ENCODE measurements around the gene CHSY3.

CHSY3 gene

DNA sequence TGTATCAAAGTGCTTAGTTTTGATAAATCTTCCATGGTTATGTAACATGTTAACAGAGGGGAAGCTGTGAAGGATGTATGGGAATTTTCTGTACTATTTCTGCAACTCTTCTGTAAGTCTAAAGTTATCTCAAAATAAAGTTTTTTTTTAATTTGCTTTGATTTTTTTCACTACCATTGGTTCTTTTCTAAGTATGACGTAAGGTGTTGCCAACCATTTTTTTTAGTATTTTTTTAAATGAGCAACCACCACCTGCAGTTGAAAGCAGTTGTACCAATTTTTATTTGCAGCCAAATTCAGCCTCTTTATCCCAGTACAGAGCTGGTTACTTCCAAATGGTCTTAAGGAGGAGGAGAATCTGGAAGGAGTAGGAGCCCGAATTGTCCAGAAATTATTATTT lies 192.2 kb downstream of the CHSY3 start:
- DNase-seq (ENCODE audit: low read depth): no peak

DNA sequence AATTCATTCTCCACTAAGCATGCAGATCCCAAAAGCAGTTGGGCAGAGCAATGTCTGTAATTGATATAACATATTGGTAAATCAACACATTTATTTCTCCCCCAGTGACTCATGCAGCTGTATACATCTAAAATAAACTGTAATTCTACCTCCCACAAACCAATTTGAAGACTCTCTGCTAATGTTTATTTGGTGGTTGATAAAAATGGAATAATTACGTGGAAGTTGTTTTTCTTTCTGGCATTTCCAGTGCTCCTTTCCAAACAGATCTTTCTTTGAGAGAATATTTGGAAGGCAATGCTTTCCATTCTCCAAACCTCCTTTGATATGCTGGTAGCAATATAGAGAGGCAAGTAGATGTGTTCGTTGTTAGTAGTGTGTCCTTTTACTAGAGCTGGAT lies 194.7 kb downstream of the CHSY3 start:
- no peak for DNase-seq (ENCODE audit: low read depth)

DNA sequence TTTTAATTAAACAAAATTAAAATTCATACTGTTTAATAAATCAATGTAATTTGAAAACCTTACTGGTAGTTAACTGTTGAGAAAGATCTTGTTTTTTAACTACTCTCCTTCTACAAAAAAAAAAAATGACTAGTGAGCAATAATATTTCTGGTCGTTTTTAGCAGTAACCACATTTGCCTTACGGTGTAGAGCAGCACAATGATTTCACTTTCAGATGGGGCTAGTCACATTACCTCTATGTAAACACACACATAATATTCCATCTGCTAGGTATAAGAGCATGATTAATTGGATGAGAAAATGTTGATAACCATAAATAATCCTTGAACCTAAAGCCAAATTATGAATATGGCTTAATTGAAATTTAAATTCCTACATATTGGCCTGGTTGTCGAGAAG lies 198.1 kb downstream of the CHSY3 start:
- no peak for DNase-seq (ENCODE audit: low read depth)

DNA sequence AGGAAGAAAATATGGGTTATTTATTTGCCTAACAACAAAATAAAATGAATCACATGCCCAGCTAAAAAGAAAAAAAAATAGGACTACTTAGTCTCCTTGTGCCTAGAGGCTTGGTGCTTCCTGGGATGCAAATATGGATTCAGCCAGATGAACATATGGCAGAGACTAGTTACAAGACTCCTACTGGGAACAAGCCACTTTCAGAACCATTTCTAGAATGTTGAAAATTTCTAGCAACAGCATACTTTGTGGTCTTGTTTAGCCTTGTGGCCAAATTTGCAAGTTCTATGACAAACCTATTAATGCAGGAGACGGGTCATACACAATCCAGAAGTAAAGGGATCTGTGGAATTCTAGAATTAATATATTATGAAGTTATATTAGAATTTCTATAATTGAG lies 198.7 kb downstream of the CHSY3 start:
- no peak for DNase-seq (ENCODE audit: low read depth)

DNA sequence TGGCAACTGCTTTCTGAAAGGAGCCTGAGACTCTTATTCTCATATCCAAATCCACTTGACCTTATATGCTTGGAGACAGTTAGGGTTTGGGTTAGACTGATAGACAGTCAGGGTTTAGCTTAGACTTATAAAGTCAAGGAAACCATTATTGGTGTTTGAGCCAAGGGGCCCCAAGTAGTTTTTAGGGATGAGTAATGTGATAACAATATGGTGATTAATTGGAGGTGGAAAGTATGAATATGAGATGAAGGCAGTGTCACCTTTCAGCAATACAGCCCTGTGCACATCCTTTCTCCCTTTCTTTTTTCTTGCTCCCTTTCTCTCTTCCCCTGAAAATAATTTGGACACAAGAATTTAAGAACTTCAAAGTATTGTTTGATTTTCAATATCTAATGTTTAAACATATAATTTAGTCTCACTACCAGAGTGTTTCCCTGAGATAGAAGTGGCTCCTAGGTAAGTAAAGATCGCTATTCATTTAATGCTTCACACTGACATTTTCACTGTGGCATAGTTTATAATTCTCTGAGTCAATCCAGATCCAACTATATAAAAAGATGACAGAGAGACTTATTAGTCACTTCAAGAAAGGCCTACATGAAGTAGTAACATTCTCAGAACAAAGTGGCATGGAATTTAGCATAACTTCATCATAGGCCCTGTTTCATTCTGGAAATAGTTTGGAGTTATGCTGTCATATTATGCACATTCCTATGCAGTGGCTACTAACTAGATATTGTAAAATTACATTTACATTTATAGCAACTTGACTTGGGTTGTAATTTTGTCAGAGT lies 200.8 kb downstream of the CHSY3 start:
- DNase-seq (ENCODE audit: low read depth): no peak

DNA sequence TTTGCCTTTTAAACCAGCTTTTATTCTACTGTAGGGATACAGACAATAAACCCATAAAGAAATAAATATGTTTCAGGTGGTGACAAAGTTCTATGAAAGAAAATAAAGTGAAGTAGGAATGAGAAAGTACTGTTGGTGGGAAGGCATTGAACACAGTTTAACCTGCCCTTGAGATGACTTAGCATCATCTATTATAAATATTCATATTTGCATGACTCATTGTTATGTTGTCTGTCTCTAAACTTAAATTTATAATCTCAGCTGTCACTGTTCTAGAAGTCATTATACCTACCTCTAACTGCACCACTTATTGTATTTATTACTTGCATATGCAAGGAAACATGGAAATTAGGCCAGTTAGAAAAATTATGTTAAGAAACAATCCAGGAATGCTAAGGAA lies 202.2 kb downstream of the CHSY3 start:
- DNase-seq (ENCODE audit: low read depth): no peak

DNA sequence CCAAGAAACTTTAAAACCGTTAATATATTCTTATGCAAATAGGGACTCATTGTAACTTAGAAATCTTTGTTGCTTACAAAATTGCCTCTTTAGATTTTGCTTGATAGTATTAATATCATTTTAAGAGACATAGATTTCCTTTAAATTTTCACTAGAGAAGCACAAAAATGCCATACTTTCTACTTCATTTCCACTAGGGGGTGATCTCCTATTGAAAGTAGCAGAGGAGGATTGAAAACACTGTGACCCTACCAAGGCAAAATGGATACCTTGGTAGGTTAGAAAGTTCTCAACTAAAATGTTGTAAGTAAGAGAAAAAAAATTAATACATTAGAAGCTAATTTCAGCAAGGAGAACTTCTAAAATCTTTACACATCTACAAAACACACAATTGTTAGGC lies 204.9 kb downstream of the CHSY3 start:
- DNase-seq (ENCODE audit: low read depth): no peak

DNA sequence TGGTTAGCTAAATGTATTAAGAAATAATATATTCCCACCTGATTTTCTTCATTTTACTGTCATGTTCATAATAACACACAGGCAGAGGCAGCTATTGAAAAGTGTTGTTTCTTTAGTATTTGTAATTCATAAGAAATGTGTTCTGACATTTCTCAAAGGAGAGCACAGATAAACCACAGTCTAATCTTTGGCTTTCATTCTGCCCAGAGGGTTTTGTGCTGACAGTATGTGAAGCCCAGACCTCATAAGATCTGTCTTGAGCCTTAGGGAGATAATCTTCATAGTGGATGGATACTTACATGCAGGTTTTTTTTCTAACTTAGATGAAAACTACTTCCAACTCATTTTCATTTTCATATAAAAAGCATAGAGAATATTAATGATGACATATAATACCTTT lies 206.1 kb downstream of the CHSY3 start:
- DNase-seq (ENCODE audit: low read depth): no peak

DNA sequence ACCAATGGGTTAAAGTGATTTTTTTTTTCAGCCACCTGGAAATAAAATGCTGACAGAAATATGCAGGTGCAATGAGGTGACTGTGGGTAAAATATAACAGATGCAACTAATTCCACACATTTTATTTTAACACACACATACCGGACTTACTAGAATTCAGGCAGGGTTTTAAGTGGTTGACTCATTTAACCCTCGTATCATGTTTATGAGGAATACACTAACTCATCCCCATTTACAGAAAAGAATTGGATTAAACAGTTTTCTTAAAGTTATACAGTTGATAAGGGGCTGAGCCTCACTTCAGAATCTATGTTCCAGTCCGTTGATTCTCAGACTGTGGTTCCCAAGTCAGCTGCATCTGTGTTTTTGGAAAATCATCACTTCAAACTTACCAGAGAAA lies 207.5 kb downstream of the CHSY3 start:
- no peak for DNase-seq (ENCODE audit: low read depth)

DNA sequence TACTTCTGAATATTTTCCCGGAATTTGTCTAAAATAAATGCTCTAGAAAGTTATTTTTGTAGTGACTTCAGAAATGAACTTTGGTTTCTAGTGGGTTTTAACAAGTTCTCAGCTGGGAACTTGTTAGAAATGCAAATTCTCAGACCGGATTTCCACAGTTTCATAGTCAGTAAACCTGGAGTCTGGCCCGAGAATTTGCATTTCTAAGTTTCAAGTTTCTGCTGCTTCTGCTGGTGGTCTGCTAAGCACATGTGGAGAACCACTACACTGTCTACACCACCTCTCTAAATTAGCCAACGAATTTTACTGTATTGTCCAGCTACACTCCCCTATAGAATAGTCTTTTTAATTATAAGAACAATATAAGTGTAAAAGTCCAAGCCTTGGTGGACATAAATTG lies 208.0 kb downstream of the CHSY3 start:
- no peak for DNase-seq (ENCODE audit: low read depth)

DNA sequence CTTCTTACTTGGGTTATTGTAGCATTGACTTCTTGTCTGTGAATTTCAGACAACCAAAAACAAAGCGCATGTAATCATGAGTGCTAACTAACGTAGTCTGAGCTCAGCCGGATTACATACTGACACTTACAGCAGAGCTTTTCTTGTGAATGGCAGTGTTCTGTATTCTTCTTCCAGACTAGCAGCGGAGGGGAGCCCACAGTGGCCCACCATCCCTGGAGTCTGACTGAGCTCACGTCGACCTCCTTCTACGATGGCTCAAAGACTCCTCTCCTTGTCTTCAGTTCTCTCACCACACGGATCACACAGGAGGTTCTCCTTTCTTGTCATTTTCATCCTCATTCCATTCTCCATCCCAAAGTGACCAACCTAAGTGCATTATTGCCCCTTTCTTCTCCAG lies 211.4 kb downstream of the CHSY3 start:
- no peak for DNase-seq (ENCODE audit: low read depth)

DNA sequence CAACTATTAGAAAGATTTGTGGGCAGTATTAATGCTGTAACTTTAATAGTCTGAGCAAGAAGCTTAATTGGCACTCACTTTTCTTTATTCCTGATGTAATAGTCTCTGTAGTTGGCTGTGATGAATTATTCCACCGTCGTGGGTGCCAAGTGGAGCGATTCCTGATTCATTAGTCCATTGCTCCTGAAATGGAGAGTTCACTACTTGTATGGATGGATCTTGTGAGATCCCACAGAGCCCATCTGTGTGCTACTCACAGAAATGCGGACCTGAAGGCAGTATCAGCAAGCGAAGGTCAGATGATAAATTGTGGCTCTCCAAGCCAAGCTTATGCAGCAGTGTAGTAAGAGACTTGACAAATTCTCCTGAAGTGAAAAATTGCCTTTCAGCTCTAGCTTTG lies 212.2 kb downstream of the CHSY3 start:
- DNase-seq (ENCODE audit: low read depth): no peak

DNA sequence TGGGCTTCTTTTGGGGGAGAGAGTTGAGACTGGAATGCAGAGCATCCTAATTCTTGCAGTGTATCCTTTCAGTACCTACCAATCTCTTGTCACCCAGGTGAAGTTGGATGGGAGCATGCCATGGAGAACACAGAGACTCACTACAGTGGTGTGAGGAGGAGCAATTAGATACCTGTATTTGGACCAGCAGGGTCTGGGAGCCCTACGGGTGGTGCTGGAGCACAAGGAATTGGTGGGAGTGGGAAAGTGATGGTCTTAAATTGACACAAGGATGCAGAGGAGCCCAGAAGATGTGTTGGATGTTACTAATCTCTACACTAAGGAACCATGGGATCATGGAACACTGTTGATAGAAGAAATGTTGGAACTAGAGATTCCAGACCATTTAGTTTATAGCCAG lies 212.7 kb downstream of the CHSY3 start:
- no peak for DNase-seq (ENCODE audit: low read depth)

DNA sequence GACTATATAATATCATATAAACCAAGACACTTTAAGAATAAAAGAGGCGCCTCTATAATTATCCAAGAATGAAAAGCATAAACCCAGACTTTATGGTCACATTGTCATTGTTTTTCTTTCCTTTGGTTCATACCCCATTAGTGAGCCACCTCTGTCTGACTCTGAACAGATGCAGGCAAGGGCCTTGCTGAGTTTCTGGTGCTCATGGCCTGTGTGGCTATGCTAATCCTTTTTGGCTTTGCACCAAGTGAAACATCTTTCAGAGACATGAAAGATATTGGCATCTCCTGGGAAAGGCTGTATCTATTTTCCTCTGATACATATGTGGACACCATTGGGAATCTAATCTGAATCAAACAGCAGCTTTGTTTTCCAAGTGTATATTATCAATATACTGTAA lies 222.5 kb downstream of the CHSY3 start:
- no peak for DNase-seq (ENCODE audit: low read depth)

DNA sequence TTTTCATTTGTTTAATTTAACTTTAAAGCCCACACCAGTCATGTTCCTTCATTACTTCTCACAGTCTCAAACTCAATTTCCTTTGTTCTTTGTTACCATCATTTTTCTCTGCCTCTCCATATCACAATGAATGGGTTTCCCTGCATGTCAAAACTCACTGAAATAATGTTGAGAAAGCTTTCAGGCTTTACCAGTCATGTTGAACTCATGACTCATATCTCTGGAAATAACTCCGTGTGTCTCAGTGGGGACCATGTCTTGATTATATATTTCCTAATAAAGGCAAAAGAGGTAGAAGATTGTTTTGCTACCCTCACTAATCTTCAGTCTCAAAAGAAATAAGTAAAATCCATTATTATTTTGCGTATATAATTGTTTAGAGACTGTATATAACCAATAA lies 231.2 kb downstream of the CHSY3 start:
- DNase-seq (ENCODE audit: low read depth): peak; percentile 30

DNA sequence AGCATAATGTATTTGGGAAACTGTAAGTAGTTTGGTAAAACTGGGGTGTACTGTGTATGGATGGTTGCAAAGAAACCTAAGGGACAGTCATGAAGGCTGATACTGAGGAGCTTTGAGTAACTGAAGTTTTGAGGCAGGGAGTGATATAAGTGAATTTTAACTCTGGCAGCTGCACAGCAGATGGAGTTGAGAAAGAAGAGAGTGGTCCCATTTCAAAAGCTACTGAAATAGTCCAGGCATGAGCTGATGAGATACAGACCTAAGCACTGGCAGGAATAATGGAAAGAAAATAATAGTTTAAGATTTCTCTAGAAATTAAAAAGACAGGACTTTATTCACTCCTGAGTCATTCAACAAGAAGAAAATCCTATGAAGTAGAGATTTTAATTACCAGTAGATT lies 232.0 kb downstream of the CHSY3 start:
- no peak for DNase-seq (ENCODE audit: low read depth)

DNA sequence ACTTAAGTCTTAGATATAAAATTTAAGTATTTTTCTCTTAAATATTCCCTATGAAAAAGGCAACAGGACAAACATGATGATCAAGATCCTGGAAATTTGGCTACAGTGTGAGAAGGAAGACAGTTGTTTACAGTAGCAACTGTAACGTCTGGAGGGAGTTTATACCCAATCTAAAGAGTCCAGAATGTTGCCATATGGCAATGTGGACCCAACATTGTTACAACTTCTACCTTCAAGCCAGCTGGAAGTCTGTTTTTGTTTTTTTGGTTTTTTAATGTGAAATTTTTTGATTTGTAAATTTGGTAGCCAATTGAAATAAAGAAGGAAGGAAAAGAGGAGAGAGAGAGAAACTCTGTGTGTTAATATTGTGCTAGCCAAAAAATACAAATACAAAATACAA lies 233.4 kb downstream of the CHSY3 start:
- no peak for DNase-seq (ENCODE audit: low read depth)

DNA sequence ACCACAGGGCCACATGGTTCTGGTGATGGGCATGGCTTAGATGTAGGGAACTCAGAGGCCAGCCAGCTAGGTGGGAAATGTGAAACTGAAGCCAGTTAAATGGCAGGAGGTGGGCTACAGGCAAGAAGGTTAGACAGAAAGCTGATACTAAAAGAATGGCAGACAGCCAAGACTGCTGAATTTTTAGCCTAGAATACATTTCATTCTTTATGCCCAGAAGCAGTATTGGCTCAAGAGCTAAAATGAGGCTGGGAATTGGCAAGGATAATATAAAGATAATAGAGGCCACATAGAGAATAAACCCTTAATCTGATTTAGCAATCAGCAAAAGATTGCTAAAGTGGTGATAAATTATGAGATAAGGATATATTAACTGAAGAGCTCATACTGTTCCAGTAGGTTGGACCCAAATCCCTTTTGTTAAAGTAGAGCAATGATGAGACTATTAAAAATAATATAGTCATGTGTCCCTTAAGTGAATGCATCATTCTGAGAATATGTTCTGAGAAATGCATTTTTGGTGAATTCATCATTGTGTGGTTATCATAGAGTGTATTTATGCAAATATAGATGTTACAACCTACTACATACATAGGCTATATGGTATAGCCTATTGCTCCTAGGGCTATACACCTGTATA lies 234.3 kb downstream of the CHSY3 start:
- DNase-seq (ENCODE audit: low read depth): no peak

DNA sequence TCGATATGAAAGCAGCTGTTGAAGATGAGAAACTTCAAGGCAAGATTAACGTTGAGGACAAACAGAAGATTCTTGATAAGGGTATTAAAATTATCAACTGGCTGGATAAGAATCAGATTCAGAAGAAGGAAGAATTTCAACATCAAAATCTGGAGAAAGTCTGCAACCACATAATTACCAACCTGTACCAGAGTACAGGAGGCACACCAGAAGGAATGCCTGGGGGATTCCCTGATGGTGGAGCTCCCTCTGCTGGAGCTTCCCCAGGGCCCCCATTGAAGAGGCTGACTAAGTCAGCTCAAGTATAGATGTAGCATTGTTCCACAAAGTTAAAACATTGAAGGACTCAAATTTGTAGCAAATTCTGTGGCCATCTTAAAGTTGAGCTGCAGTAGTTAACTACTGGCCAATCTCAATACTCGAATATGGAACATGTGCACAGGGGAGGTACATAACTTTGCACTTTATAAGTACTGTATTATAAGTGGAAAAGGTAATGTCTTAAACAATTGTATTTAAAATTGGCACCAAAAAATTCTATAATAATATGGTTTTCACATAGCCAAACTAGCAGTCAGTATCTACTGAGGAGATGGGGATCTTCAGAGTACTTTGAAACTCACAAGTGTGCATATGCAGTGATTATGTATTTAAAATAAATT lies 237.5 kb downstream of the CHSY3 start:
- no peak for DNase-seq (ENCODE audit: low read depth)

DNA sequence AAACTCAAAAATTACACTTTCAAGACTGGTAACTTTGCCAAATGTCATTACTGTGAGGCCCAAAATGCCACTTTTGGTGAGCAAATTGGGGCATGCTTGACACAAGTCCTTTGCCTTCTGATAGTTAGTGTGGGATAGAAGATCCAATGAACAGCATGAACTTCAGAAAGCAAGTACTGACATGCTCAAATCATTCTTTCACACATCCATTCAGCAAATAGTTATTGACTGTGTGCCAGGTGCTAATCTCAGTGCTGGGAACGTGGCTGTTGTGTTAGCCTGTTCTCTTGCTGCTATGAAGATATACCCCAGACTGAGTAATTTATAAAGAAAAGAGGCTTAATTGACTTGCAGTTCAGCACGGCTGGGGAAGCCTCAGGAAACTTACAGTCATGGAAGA lies 247.0 kb downstream of the CHSY3 start:
- DNase-seq (ENCODE audit: low read depth): no peak

DNA sequence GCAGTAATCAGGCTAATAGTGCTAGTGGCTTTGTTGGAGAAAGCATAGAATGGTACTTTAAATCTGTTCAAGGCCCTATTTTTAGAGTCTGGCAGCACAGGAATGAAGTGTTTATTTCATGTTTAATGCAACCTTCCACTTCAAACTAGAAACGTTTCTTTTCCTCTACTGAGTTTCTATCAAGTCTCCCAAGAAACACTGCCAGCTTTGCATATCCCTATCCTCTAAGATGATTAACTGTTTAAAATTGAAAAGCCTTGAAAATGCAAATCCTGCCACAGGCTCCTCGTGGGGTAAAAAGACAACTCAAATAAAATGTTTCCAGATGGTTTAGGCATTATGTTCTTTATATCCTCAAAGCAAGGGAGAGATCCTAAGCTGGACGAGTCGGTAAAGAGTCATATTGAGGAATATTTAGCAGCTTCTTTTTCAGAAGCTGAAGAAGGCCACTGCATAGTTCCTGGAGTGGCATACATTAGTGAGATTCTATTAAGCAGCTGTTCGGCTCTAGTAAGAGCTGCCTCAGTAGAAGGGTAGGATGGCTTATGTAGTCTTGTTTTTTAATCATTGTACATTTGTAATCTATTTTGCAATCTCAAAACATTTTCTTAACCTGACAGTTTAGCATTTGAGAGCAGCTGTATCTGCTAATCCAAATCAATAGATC lies 251.2 kb downstream of the CHSY3 start:
- DNase-seq (ENCODE audit: low read depth): no peak

DNA sequence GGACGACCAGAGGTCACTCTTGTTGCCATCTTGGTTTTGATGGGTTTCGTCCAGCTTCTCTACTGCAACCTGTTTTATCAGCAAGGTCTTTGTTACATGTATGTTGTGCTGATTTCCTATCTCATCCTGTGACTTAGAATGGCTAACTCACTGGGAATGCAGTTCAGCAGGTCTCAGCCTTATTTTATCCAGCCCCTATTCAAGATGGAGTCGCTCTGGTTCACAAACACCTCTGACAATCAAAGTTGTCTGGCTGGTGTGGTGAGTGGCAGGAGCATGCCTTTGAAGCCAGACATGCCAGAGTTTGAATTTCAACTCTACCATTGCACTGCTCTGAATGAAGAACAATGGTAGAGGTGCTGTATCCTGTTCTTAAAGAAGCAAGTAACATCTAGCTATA lies 253.8 kb downstream of the CHSY3 start:
- DNase-seq (ENCODE audit: low read depth): no peak

DNA sequence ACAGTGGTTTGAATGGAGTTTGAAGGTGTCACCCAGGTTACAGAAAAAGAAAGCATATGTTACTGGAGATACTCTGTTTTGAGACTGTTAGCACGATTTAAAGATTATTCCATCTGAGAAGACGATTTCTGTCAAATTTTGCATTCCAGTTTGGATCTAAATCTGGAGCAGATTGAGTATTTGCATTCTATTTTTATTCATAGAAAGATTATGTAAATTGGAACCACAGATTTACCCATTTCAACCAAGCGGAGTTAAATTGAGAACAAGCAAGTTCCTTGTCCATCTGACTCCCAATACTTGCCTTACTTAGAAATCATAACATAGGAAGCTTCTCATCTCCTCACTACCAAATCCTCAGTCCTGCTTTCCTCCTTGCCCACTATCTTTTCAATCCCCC lies 255.7 kb downstream of the CHSY3 start:
- no peak for DNase-seq (ENCODE audit: low read depth)

Measured in GM04503 (cell line).